IPS-18a (cell line): ENCODE results near the gene LMBRD1.
"Not testable (repeated sequence)": the region's sequence is repeated elsewhere in the genome, so short reads cannot be mapped to it uniquely, and the experiment has no call there.

Source experiments
- H3K27ac ChIP-seq: one replicate; pipeline ENCODE4 v1.5.1; 2013; ENCODE audit warnings: low read length
- H3K27me3 ChIP-seq: one replicate; pipeline ENCODE4 v1.6.1; 2013; ENCODE audit warnings: mild to moderate bottlenecking, low read length; ENCODE audit not compliant: control insufficient read depth, insufficient read depth
- H3K36me3 ChIP-seq: one replicate; pipeline ENCODE4 v1.6.1; 2013; ENCODE audit warnings: low read depth, low read length; ENCODE audit not compliant: control insufficient read depth
- H3K4me1 ChIP-seq: one replicate; pipeline ENCODE4 v1.6.1; 2013; ENCODE audit warnings: low read depth, low read length; ENCODE audit not compliant: control insufficient read depth
- H3K4me3 ChIP-seq: one replicate; pipeline ENCODE4 v1.5.1; 2013; ENCODE audit warnings: low read length
- H3K9ac ChIP-seq: one replicate; pipeline ENCODE4 v1.6.1; 2013; ENCODE audit warnings: mild to moderate bottlenecking, low read length, moderate library complexity
- H3K9me3 ChIP-seq: one replicate; pipeline ENCODE4 v1.6.1; 2013; ENCODE audit warnings: low read depth, low read length; ENCODE audit not compliant: control insufficient read depth

Gene LMBRD1

DNA sequence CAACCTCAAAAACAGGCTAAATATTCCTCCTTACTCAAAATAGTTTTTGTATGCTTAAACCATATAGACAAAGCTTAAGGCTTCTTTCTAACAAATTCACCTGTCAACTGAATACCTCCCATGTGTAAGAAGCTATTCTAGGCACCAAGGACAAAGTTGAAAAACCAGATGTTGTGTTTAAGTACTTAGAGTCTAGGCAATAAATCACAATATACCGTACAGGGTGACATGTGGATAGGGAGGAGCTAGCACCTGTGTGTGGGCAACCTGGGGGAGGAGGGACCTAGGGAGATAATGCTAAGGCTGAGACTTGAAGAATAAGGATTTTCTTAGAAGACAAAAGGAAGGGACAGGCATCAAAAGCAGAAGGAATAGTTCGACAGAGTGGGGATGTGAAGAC is 123.5 kb downstream of the LMBRD1 start:
- no peak overlapping the region for H3K4me3 ChIP-seq
- H3K27me3 ChIP-seq, result no peaks in the 10 kb centered on the region
- no peaks in the 10 kb centered on the region for H3K4me1 ChIP-seq
- H3K27ac ChIP-seq, result no peak overlapping the region
- H3K9ac ChIP-seq, result no peak overlapping the region
- H3K36me3 ChIP-seq, result no peaks in the 10 kb centered on the region
- H3K9me3 ChIP-seq, result no peaks in the 10 kb centered on the region

DNA sequence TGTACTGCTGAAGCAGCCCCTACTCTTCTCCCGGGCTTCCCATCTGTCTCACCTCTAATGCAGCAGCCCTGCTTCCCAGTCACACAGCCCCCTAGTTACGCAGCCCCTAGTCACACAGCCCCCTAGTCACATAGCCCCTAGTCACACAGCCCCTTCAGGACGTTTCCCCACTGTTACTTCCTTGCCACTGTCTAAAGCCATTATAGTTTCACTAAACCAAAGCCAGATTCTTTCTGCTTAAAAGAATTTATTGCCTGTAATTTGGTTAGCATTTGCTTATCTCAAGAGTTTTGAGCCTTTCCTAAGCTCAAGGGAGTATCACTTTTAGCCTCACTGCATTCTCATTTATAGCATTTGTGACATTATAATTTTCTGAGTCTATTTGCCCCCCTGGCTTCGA is 127.9 kb downstream of the LMBRD1 start:
- H3K36me3 ChIP-seq, result no peaks in the 10 kb centered on the region
- no peaks in the 10 kb centered on the region for H3K9me3 ChIP-seq
- no peaks in the 10 kb centered on the region for H3K27me3 ChIP-seq
- H3K4me1 ChIP-seq, result no peaks in the 10 kb centered on the region
- H3K4me3 ChIP-seq, result no peak overlapping the region
- no peak overlapping the region for H3K9ac ChIP-seq
- no peak overlapping the region for H3K27ac ChIP-seq

DNA sequence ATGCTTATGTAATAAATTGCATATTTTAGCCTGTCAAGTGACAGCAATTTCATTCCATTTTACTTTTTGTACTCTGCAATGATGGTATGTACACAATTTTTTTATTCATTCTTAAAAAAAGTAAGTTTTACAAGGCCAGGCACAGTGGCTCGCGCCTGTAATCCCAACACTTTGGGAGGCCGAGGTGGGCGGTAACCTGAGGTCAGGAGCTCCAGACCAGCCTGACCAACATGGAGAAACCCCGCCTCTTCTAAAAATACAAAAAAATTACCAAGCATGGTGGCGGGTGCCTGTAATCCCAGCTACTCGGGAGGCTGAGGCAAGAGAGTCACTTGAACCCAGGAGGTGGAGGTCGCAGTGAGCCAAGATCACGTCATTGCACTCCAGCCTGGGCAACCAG is 130.0 kb downstream of the LMBRD1 start:
- not testable (repeated sequence) for H3K4me1 ChIP-seq, H3K9ac ChIP-seq, H3K9me3 ChIP-seq, H3K27me3 ChIP-seq, H3K27ac ChIP-seq, H3K36me3 ChIP-seq, H3K4me3 ChIP-seq

DNA sequence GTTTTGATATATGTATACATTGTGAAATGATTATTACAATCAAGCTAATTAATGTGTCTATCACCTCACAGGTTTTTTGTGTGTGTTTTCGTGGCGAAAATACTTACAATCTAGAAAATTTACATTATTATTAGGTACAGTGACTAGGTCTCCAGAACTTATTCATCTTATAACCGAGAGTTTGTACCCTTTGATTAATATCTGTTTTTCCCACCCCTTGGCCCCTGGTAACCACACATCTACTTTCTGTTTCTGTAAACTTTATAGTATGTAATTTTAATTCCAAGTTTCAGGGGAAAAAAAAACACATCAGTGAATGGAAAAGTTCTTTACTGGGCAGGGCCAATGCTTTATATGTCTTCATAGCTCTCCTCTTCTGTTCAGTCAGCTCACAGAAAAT is 131.4 kb downstream of the LMBRD1 start:
- Histone ChIP-seq H3K9ac (no peak overlapping the region), H3K4me1 (no peaks in the 10 kb centered on the region), H3K27ac (no peak overlapping the region), H3K4me3 (no peak overlapping the region), H3K27me3 (no peaks in the 10 kb centered on the region), H3K9me3 (no peaks in the 10 kb centered on the region), H3K36me3 (no peaks in the 10 kb centered on the region)

DNA sequence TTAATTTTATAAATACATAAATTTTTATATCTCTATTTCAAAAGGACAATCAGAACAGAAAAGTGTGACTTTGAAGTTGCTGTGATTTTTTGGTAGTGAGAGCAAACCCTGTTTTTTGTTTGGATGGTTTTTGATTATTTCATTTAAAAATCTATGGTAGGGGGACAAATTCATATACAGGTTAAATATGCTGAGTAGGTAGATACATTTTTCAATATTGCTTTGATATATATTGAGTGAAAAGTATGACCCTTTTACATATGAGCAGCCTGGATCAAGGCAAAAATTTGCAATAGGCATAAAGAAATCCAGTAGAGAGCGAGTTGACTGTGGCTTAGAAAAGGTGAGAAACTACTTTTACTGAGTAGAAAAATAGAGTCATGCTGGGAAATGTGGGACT is 132.3 kb downstream of the LMBRD1 start:
- H3K9ac ChIP-seq, result no peak overlapping the region
- no peaks in the 10 kb centered on the region for H3K27me3 ChIP-seq
- H3K36me3 ChIP-seq, result no peaks in the 10 kb centered on the region
- no peak overlapping the region for H3K4me3 ChIP-seq
- no peaks in the 10 kb centered on the region for H3K9me3 ChIP-seq
- no peak overlapping the region for H3K27ac ChIP-seq
- H3K4me1 ChIP-seq, result no peaks in the 10 kb centered on the region

DNA sequence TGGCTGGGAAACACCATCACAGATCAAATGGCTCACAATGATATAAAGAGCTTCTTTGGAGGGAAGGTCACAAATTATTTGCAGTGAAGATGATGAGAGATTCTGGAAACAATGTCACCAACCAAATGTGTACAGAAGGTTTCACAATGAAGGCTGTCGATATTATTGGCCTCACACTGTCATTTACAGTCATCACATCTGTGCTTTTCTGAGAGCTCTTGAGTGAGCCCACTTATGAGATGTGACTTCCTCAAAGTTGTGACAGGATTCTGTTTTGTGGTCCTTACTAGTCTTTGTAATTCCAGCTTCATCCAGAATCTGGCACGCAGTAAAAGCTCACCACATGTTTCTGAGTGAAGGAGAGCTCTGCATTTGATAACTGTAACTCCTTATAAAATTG is 133.6 kb downstream of the LMBRD1 start:
- no peaks in the 10 kb centered on the region for H3K9me3 ChIP-seq
- no peak overlapping the region for H3K27ac ChIP-seq
- H3K4me3 ChIP-seq, result no peak overlapping the region
- no peaks in the 10 kb centered on the region for H3K27me3 ChIP-seq
- H3K4me1 ChIP-seq, result no peaks in the 10 kb centered on the region
- no peak overlapping the region for H3K9ac ChIP-seq
- no peaks in the 10 kb centered on the region for H3K36me3 ChIP-seq

DNA sequence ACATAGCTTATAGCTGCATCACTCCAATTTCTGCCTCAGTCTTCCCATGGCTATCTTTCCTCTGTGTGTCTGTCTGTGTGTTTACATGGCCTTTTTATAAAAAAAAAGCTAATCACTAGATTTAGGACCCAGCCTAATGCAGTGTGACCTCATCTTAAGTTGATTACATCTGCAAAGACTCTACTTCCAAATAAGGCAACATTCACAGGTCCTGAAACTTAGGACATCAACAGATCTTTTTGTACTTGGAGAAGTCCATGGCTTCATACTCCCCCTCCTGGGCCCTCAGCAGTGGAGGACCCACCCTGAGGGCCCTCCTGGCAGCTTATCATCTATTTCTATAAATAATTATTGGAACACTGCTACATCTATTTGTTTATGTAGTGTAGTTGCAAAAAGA is 146.1 kb downstream of the LMBRD1 start:
- Histone ChIP-seq H3K27ac (no peak overlapping the region), H3K4me3 (no peak overlapping the region), H3K9me3 (no peaks in the 10 kb centered on the region), H3K9ac (no peak overlapping the region), H3K27me3 (no peaks in the 10 kb centered on the region), H3K36me3 (no peaks in the 10 kb centered on the region), H3K4me1 (no peaks in the 10 kb centered on the region)

DNA sequence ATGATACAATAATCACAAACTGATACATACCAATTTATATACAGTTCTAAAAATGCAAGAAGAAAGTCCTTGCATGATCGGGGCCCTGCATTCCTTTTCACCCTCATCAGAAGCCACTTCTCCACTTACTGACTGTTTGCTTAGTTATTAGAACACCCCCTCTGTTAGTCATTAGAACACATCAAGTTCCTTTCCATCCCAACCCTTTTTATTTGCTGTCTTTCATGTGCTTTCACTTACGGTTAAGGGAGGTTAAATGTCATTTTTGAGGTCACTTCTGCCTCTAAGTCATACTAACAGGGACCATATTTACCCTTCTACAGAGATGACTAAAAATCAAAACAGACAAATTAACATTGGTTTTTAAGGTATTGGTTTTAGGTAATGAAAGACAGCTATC is 149.1 kb downstream of the LMBRD1 start:
- H3K27ac ChIP-seq, result no peak overlapping the region
- H3K27me3 ChIP-seq, result no peaks in the 10 kb centered on the region
- H3K36me3 ChIP-seq, result no peaks in the 10 kb centered on the region

DNA sequence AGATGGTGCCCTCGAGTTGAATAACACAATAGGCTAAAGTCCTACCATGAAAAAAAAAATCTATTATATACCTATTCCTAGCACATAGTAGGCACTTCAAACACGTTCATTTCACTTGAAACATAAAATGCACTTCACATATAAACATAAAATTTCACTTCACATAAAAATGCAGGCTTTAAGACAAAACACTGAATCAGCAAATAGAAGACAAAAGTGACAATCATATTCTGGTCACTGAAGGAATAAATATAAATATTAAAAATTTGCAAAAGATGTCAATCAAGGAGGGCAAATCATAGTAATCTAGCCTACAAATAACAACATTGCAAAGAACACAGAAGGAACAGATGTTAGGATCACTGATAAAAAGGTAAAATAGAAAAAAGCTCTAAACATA is 153.1 kb downstream of the LMBRD1 start:
- no peaks in the 10 kb centered on the region for H3K36me3 ChIP-seq
- H3K4me3 ChIP-seq, result no peak overlapping the region
- no peak overlapping the region for H3K27ac ChIP-seq
- H3K9me3 ChIP-seq, result no peaks in the 10 kb centered on the region
- H3K27me3 ChIP-seq, result no peaks in the 10 kb centered on the region
- no peaks in the 10 kb centered on the region for H3K4me1 ChIP-seq
- no peak overlapping the region for H3K9ac ChIP-seq

More for the DNA sequence above, 149.1 kb downstream of the LMBRD1 start:
- no peaks in the 10 kb centered on the region for H3K9me3 ChIP-seq
- H3K4me1 ChIP-seq, result no peaks in the 10 kb centered on the region
- no peak overlapping the region for H3K9ac ChIP-seq
- no peak overlapping the region for H3K4me3 ChIP-seq

DNA sequence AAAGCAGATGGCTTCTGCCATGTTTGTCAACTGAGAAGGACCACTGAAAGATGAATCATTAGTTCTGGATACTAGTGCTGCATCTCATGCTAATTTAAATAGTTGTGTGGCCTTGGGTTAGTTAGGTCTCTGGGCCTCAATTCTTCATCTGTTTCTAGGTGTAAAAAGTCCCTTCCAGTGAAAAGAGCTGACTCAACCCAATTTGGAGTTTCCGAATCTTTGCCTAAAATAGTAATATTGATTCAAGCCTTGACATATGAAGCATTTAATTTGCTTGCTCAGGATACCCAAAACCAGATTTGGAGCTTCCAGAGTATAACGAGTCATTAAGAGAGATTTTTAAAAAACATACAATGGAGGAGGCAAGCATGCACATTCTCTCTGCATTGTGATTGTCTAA is 163.9 kb downstream of the LMBRD1 start:
- H3K4me3 ChIP-seq, result no peak overlapping the region
- H3K9ac ChIP-seq, result no peak overlapping the region
- H3K27me3 ChIP-seq, result no peaks in the 10 kb centered on the region
- no peaks in the 10 kb centered on the region for H3K9me3 ChIP-seq
- H3K36me3 ChIP-seq, result no peaks in the 10 kb centered on the region
- peaks cover 7% of the 10 kb centered on the region for H3K4me1 ChIP-seq
- H3K27ac ChIP-seq, result no peak overlapping the region

DNA sequence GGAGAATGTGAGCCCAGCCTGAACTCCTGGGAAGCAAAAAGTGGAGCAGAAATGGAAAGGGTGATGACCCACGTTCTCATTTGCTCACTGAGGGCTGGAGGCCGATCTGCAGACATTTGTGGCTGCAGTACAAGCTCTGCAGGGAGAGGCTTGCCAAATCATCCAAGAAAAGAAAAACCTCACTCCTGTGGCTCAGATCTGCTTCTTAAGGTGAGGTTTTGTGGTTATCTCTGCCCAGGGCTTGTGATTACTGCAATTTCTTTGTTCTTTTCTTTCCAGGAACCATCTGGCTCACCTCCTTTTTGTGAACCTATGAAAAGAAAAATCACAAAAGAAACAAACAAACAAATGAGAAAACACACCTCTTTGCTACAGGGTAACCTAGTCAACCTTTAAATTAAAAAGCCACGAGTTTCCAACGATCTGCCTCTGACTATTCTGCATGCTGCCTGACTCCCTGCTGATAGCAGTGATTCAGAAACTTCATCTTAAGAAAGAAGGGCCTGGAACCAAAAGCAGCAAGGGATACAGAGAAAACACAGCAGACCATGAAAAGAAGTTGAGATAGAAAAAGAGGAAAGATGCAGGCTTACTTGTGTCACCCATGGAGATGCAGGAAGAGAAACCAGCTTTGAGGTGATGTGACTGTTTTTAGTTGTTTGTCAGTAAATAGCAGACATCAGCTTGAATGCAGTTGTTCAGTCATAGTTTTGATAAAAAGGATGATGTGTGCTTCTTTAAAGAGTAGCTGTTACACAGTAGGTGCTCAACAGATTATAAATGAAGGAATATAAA is 165.1 kb downstream of the LMBRD1 start:
- Histone ChIP-seq H3K36me3 (no peaks in the 10 kb centered on the region), H3K4me1 (peaks cover 7% of the 10 kb centered on the region), H3K27me3 (no peaks in the 10 kb centered on the region), H3K27ac (no peak overlapping the region), H3K9me3 (no peaks in the 10 kb centered on the region), H3K9ac (no peak overlapping the region), H3K4me3 (no peak overlapping the region)

DNA sequence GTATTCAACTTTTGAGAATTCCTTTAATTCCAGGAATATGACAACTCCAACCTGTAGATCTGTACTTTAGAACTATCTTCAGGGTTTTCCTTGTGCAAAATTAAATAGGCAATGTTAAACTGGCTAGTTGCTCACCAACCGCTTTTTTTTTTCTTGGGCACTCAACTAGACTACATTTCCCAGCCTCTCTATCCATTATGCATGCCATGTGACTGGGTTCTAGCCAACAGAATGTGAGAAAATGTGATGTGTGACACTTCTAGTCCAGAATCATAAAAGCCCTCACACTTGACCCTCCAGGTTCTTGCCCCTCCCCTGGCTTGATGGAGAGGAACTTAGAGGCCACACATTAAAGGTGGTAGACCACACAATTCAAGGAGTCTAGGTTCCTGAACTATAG is 166.0 kb downstream of the LMBRD1 start:
- Histone ChIP-seq H3K4me1 (peaks cover 7% of the 10 kb centered on the region), H3K27me3 (no peaks in the 10 kb centered on the region), H3K4me3 (no peak overlapping the region), H3K27ac (no peak overlapping the region), H3K9ac (no peak overlapping the region), H3K9me3 (no peaks in the 10 kb centered on the region), H3K36me3 (no peaks in the 10 kb centered on the region)
